Right lobe of liver (tissue), 6 donors: Measurements from ENCODE around the gene TSC22D4. TPM values are rescaled to one million over a fixed set of nuclear protein-coding genes. Genes with fewer than 3 reads are reported as not detected.
"Not testable (repeated sequence)": the region's sequence is repeated elsewhere in the genome, so short reads cannot be mapped to it uniquely, and the experiment has no call there.

ENCODE experiments used
- ATAC-seq, 4 donors: fragments of 200-7000 bp; cut with Tn5 transposase; one replicate each; pipeline ENCODE4 v1.9.1; 2020; ENCODE audit warnings: mild to moderate bottlenecking in 4 of 4, moderate library complexity in 4 of 4
- DNase-seq, 3 donors: peaks; one replicate each; pipeline ENCODE4 v3.0.0-alpha.2; 2020
- H3K27ac ChIP-seq, 3 donors: fragments of 200-600 bp; one replicate each; pipeline ENCODE4 v1.8.0; 2022
- H3K27me3 ChIP-seq, 2 donors: fragments of 200-600 bp; one replicate each; pipeline ENCODE4 v1.8.0; 2022
- H3K36me3 ChIP-seq, 4 donors: fragments of 200-600 bp; sonication (generic) in 1 of 4; one replicate each; pipeline versions ENCODE4 v1.5.1 to v1.8.0; 2017 to 2022; ENCODE audit warnings: control low read depth in 1 of 4
- H3K4me1 ChIP-seq, 4 donors: fragments of 200-600 bp; sonication (generic) in 1 of 4; one replicate each; pipeline versions ENCODE4 v1.5.1 to v1.8.0; 2017 to 2022; ENCODE audit warnings: control low read depth in 1 of 4
- H3K4me3 ChIP-seq, 3 donors: fragments of 200-600 bp; one replicate each; pipeline ENCODE4 v1.8.0; 2022
- H3K9me3 ChIP-seq, 4 donors: fragments of 200-600 bp; sonication (generic) in 1 of 4; one replicate each; pipeline versions ENCODE4 v1.5.1 to v1.8.0; 2017 to 2022; ENCODE audit warnings: control low read depth in 1 of 4
- CTCF ChIP-seq, 4 donors: fragments of 200-600 bp in 3 of 4; fragments of 450-650 bp in 1 of 4; IDR thresholded peaks; one replicate each; pipeline versions ENCODE4 v1.5.1 to v1.8.0; 2016 to 2022; ENCODE audit warnings: antibody characterized with exemption in 4 of 4, mild to moderate bottlenecking in 2 of 4
- POLR2A ChIP-seq: fragments of 450-650 bp; IDR thresholded peaks from one replicate; pipeline ENCODE4 v1.6.1; 2017; ENCODE audit warnings: antibody characterized with exemption, mild to moderate bottlenecking
- WGBS: methylation state at CpG from one replicate; pipeline ENCODE4 v1.1.6; 2018; ENCODE audit warnings: low coverage, low lambda C conversion rate; ENCODE audit not compliant: insufficient coverage; ENCODE audit errors: missing lambda C conversion rate; 5-methylcytosine and 5-hydroxymethylcytosine counted together
- intact Hi-C, 2 donors: fragments of 100-400 bp; cut with DNase I; formaldehyde crosslinking; loops; one replicate each; pipeline versions ENCODE4 v1.11.2 to v1.14.1; 2022
- total RNA-seq, 6 experiments: library from RNA; depleted of rRNA in 2 of 6; stranded (reverse); fragments of >200 nt in 2 of 6; fragmentation: NEBNext Ultra II Directional in 3 of 6; extraction: Animal tissue kit (Norgen Biotek cat#: 25700) in 3 of 6; gene quantifications; one replicate each; pipeline versions ENCODE4 v1.1.0 to v1.2.4, GENCODE V29; 2016 to 2023
- donor health status: DM: no; HTN: yes; CAD: no.
- donor health status: DM: no; HTN: no; CAD: no.
- donor health status: DM: no; HTN: no; CAD: no.
- donor health status: DM: no; HTN: yes; CAD: no.
- donor health status: DM: no; HTN: yes; CAD: no.

TSC22D4 gene
- total RNA-seq, 6 experiments from 2014 or later = 12.5 to 20.5 (median 17.0) TPM

GRCh38 chr7:100464210-100464660 lies 14.8 kb downstream of the TSC22D4 start, which contains the start of gene SPACDR:
SPACDR (minus strand) TSS chr7:100464260; CDS start chr7:100464025, 235 bp downstream.
- no peak for TF ChIP-seq CTCF (IDR thresholded peaks at IDR 0.05)
- no peak for TF ChIP-seq POLR2A
- peaks cover 0 to 1% (median 0%) of the 10 kb centered on the region in 4 donors for H3K36me3 ChIP-seq
- ATAC-seq (no peak), DNase-seq (no peak)
- H3K27me3 ChIP-seq = no peaks in the 10 kb centered on the region
- H3K9me3 ChIP-seq = no peaks in the 10 kb centered on the region
- WGBS = 74% methylated on average over 4 of the region's 7 CpGs
- intact Hi-C loops = no loop called here
- peaks cover 0 to 9% (median 0%) of the 10 kb centered on the region in 4 donors for H3K4me1 ChIP-seq
- no peak within 1 kb of the TSS for H3K4me3 ChIP-seq
- H3K27ac ChIP-seq = no peak within 1 kb of the TSS

- Histone ChIP-seq H3K4me1 (no peaks in the 10 kb centered on the region), H3K27ac (no peak overlapping the region), H3K27me3 (no peaks in the 10 kb centered on the region), H3K4me3 (no peak overlapping the region), H3K9me3 (no peaks in the 10 kb centered on the region), H3K36me3 (no peaks in the 10 kb centered on the region)
- TF ChIP-seq POLR2A (no peak), CTCF (IDR thresholded peaks at IDR 0.05) (no peak)
- 93% methylated on average over 3 of the region's 6 CpGs for WGBS
- ATAC-seq (no peak), DNase-seq (no peak)
- intact Hi-C loops = no loop called here
These were observed 22.0 kb downstream of the TSC22D4 start for GRCh38 chr7:100457033-100457432.

- DNase-seq = no peak
- intact Hi-C loops = no loop called here
- H3K4me3 ChIP-seq = no peak overlapping the region
- no peak overlapping the region for H3K27ac ChIP-seq
- no peaks in the 10 kb centered on the region for H3K4me1 ChIP-seq
- ATAC-seq = no peak
- no peaks in the 10 kb centered on the region for H3K36me3 ChIP-seq
- H3K9me3 ChIP-seq = no peaks in the 10 kb centered on the region
- no peak for TF ChIP-seq POLR2A
- no peak for TF ChIP-seq CTCF (IDR thresholded peaks at IDR 0.05)
- WGBS = 100% methylated on average over 2 of the region's 14 CpGs
- no peaks in the 10 kb centered on the region for H3K27me3 ChIP-seq
These were observed 22.5 kb downstream of the TSC22D4 start for GRCh38 chr7:100456562-100456961.

GRCh38 chr7:100455206-100455605 lies 23.8 kb downstream of the TSC22D4 start:
- Histone ChIP-seq H3K9me3 (no peaks in the 10 kb centered on the region), H3K27me3 (no peaks in the 10 kb centered on the region), H3K4me1 (peaks cover 0 to under 1% (median 0%) of the 10 kb centered on the region in 4 donors), H3K27ac (no peak overlapping the region), H3K36me3 (no peaks in the 10 kb centered on the region), H3K4me3 (no peak overlapping the region)
- ATAC-seq (no peak), DNase-seq (no peak)
- 77% methylated on average over 3 of the region's 3 CpGs for WGBS
- TF ChIP-seq CTCF (IDR thresholded peaks at IDR 0.05) = no peak
- TF ChIP-seq POLR2A = no peak
- intact Hi-C loops = no loop called here

- DNase-seq, H3K27ac ChIP-seq, H3K4me1 ChIP-seq, H3K9me3 ChIP-seq, intact Hi-C loops, H3K36me3 ChIP-seq, H3K27me3 ChIP-seq, H3K4me3 ChIP-seq, ATAC-seq: not testable (repeated sequence)
- WGBS = 90% methylated on average over 2 of the region's 8 CpGs
These were observed 25.2 kb downstream of the TSC22D4 start for GRCh38 chr7:100453854-100454253.
